HG02759 (cell line): ENCODE measurements around the gene SMYD3.
"Not testable (repeated sequence)": the region's sequence is repeated elsewhere in the genome, so short reads cannot be mapped to it uniquely, and the experiment has no call there.

Experiments
- ATAC-seq: cut with Tn5 transposase; IDR thresholded peaks from one replicate; pipeline ENCODE4 v1.9.1; 2021; ENCODE audit warnings: mild to moderate bottlenecking, moderate library complexity; ENCODE audit not compliant: unreplicated experiment

Gene SMYD3

GRCh38 chr1:245763873-245764331, 743.2 kb downstream of the SMYD3 start:
- no peak for ATAC-seq

GRCh38 chr1:245762396-245762910, 744.6 kb downstream of the SMYD3 start:
- ATAC-seq = no peak

GRCh38 chr1:245760301-245760700, 746.8 kb downstream of the SMYD3 start:
- no peak for ATAC-seq

- ATAC-seq = no peak
Observed at GRCh38 chr1:245754463-245754961, 752.6 kb downstream of the SMYD3 start.

GRCh38 chr1:245753807-245754206, 753.3 kb downstream of the SMYD3 start:
- no peak for ATAC-seq

- ATAC-seq = no peak
Observed at GRCh38 chr1:245752561-245752960, 754.5 kb downstream of the SMYD3 start.

- no peak for ATAC-seq
Observed at GRCh38 chr1:245751726-245752470, 755.2 kb downstream of the SMYD3 start.

GRCh38 chr1:245751116-245751515, 756.0 kb downstream of the SMYD3 start:
- ATAC-seq = no peak

GRCh38 chr1:245750261-245750660, 756.8 kb downstream of the SMYD3 start:
- no peak for ATAC-seq

- no peak for ATAC-seq
Observed at GRCh38 chr1:245749053-245749452, 758.0 kb downstream of the SMYD3 start.

GRCh38 chr1:245748646-245749045, 758.4 kb downstream of the SMYD3 start:
- ATAC-seq = no peak

GRCh38 chr1:245748240-245748639, 758.8 kb downstream of the SMYD3 start:
- no peak for ATAC-seq

- ATAC-seq = no peak
Observed at GRCh38 chr1:245742896-245743295, 764.2 kb downstream of the SMYD3 start.

GRCh38 chr1:245740336-245740735, 766.7 kb downstream of the SMYD3 start:
- not testable (repeated sequence) for ATAC-seq

GRCh38 chr1:245730801-245731200, 776.3 kb downstream of the SMYD3 start:
- ATAC-seq = no peak

GRCh38 chr1:245728035-245728434, 779.0 kb downstream of the SMYD3 start:
- ATAC-seq = not testable (repeated sequence)

- ATAC-seq = no peak
Observed at GRCh38 chr1:245721488-245721887, 785.6 kb downstream of the SMYD3 start.

- ATAC-seq = no peak
Observed at GRCh38 chr1:245718951-245719350, 788.1 kb downstream of the SMYD3 start.

- ATAC-seq = no peak
Observed at GRCh38 chr1:245718123-245718522, 789.0 kb downstream of the SMYD3 start.

- no peak for ATAC-seq
Observed at GRCh38 chr1:245717611-245718010, 789.5 kb downstream of the SMYD3 start.

- ATAC-seq = no peak
Observed at GRCh38 chr1:245716561-245716960, 790.5 kb downstream of the SMYD3 start.

GRCh38 chr1:245715970-245716369, 791.1 kb downstream of the SMYD3 start:
- ATAC-seq = no peak
